NCI-H2081 treated with DMSO at 0.1 percent for 48 hours (cell line): ENCODE results near the gene SKA2.
"Not testable (repeated sequence)": the region's sequence is repeated elsewhere in the genome, so short reads cannot be mapped to it uniquely, and the experiment has no call there.

Experiments used
- DNase-seq: peaks from one replicate; lab custom pipeline; 2025; lab: John Stamatoyannopoulos, UW

SKA2 gene

DNA sequence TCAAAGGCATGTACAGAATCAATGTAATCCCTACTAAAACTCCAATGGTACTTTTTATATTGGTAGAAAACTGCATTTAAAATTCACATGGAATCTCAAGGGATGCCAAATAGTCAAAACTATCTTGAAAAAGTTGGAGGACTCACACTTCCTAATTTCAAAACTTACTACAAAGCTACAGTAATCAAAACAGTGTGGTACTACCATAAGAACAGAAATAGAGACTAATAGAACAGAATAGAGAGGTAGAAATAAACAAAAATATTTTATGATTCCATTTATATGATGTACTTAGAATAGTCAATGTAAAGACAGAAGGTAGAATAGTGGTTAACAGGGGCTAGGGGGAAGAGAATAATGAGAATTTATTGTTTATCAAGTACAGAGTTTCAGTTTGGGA, 57.1 kb downstream of the SKA2 start:
- no peak for DNase-seq

DNA sequence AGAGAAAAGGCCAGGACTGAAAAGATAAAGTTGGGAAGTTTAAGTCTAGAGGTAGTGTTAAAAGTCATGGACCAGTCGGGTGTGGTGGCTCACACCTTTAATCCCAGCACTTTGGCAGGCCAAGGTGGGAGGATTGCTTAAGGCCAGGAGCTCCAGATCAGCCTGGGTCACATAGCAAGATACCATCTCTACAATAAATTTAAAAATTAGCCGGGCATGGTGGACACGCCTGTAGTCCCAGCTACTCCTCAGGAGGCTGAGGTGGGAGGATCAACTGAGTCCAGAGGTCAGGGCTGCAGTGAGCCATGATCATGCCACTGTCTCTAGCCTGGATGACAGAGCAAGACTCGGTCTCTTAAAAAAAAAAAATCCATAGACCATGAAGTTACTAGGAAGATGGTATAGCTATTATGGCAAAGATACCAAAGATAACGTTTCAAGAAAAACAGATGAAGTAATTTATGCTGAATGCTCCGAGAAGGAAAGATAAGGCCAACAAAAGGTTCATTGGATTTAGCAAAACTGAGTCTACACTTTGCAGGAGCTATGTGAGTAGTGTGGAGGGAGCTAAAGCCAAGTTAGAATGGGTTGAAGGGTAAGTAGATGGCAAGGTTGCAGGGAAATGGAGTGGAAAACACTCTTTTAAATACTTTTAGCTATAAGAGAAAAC, 60.0 kb downstream of the SKA2 start:
- DNase-seq: no peak

DNA sequence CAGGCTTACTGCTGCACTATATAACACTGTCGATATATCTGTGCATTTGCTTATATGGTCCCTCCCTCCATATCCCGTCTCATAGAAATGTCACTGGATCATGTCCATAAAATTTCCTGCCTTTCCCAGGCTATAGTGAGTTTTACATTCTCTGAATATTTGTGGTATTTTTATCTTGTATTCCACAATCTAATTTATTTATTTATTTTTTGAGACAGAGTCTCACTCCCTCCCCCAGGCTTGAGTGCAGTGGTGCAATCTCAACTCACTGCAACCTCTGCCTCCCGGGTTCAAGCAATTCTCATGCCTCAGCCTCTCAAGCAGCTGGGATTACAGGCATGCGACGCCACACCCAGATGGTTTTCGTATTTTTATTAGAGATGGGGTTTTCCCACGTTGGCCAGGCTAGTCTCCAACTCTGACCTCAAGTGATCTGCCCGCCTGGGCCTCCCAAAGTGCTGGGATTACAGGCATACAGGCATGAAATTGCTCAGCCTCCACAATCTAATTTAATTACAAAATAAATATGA, 61.2 kb downstream of the SKA2 start:
- DNase-seq: no peak

DNA sequence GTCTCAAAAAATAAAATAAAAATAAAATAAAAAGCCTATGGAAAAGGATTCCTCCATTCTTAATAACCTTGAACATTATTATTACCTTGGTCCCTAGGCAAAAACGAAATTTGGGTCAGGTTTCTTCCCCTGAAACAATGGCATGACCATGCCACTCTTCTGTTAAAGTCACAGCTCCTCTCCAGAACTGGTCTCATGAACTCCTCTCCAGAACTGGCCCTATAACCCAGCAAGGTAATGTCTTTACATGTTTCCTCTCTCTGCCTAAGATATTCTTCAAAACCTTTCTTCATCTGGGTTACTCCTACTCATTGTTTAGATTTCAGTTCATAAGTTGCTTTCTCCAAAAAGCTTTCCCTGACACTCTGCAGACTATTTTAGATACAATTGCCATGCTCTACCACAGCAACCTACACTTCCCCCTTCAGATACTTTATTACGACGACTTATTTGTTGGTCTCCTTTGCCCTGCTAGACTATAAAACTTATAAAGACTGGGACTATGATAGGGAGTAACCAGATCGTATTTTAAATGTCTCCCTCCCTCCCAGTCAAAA, 61.8 kb downstream of the SKA2 start:
- DNase-seq: no peak

DNA sequence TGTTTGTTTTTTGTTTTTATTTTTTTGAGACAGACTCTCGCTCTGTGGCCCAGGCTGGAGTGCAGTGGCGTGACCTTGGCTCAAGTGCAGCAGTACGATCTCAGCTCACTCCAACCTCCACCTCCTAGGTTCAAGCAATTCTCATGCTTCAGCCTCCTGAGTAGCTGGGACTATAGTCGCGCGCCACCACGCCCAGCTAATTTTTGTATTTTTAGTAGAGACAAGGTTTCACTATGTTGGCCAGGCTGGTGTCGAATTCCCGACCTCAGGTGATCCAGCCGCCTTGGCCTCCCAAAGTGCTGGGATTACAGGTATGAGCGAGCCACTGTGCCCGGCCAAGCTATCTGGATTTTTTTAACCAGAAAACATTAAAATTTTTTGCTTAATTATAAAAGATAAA, 64.4 kb downstream of the SKA2 start:
- DNase-seq: not testable (repeated sequence)

DNA sequence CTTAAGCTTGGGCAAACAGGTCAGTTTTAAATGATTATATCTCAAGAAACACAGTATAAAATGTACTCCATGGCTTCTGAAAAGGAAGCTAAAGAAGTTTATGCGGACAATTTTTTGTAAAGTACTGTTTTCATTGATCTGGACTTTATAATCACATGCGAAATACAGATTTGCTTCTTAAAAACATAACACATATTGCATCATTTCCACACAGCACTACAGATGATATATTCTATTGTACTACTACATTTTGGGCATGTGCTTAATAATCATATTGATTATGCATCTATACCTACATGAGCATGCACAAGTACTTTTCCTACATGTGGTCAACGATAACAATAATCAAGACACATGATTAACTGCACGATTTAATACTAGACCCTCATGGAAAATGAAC, 70.8 kb downstream of the SKA2 start:
- DNase-seq: no peak

DNA sequence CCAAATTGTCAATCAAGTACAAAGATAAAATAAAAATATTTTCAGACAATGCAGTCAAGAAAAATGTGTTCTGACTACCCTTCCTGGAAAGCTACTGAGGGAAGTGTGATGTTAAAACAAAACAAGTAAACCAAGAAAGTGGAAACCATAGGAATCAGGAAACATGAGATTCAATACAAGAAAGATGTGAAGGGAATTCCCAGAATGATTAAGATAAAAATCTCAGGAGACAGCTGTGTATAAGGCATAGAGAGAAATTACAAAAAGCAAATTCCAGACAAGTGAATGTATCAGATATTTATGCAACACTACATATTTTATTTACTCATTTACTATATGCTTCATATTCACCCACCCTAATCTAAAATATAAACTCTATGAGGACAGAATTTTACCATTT, 80.5 kb downstream of the SKA2 start:
- DNase-seq: no peak

DNA sequence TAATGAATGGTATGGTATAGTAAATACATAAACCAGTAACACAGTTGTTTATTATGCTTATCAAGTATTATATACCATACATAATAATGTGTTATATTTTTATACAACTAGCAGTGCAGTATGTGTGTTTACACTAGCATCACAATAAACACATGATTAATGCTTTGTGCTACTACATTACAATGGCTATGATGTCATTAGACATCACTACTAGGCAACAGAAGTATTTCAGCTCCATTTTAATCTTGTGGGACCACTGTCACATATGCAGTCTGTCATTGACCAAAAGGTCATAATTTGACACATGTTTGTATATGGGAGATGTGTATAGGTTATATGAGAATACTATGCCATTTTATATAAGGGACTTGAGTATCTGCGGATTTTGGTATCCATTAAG, 81.0 kb downstream of the SKA2 start:
- DNase-seq: no peak

DNA sequence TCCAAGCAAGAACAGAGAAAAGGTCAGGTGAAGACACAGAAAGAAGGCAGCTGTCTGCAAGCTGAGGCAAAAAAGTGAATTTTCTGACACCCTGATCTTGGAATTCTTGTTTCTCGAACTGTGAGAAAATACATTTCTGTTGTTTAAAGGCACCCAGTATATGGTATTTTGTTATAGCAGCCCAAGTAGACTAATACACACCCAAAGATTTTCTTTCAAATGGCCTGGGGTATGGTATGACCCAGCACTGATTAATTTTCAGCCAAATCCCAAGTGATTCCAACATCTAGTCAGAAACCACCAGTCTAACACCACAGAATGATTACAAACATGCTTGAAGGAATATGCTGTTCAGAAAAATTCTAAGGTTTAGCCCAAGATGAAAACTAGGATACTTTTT, 85.1 kb downstream of the SKA2 start:
- no peak for DNase-seq

DNA sequence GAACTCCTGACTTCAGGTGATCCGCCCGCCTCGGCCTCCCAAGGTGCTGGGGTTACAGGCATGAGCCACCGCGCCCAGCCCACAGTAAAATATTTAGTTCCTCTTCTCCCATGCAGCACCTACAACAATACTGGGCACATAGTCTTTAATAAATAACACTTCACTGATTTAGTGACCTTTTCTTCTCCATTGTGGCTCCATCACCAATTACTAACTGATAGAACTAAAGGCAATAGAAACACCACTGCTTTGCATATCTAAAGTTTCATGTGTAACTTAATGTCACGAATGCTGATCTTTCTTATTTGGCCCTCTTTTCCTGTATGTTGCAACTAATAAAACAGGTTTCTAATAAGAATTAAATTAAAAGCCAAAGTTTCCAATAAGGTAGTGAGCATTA, 87.2 kb downstream of the SKA2 start:
- no peak for DNase-seq

DNA sequence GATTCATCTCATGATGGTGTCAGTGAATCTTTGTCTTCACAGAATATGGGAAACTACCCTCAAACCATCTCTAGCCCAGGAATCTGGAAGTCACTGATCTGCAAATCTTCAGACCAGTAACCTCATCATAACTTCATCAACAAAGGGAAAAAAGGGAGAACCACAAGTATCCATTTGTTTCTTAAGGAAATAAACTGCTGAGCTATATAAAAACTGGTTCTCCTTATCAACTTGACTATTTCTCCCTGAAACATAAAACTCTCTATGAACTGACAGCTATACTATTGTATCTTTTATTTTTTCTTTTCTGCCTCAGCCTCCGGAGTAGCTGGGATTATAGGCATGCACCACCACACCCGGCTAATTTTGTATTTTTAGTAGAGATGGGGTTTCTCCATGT, 87.6 kb downstream of the SKA2 start:
- no peak for DNase-seq

DNA sequence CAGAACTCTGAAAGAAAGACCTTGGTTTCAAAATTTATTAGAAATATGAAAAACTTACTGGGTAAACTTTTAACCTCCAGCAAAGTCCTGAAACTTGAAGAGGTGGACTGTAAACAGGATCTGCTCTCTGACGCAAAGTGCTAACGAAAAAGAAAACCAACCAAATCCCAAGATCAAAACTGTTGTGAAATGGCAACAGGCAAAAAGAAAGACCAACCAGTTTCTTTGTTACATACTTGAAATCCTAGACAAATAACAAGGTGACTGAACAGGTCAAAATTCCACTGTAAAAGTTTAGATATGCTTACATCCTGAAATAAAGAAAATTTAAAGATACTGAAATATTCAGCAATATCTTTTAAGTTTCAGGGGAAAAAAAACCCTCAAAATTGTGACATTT, 92.5 kb downstream of the SKA2 start:
- DNase-seq: no peak
